Activated naive CD8-positive, alpha-beta T cell (primary cell): ENCODE measurements around the gene BCL2L15.

Experiments
- H3K27ac Mint-ChIP-seq: one replicate; pipeline ENCODE4 v1.8.0; 2021; ENCODE audit warnings: mixed read lengths
- H3K27me3 Mint-ChIP-seq: one replicate; pipeline ENCODE4 v1.8.0; 2021; ENCODE audit warnings: mixed read lengths
- H3K36me3 Mint-ChIP-seq: one replicate; pipeline ENCODE4 v1.8.0; 2021; ENCODE audit warnings: mixed read lengths
- H3K4me1 Mint-ChIP-seq: one replicate; pipeline ENCODE4 v1.8.0; 2021; ENCODE audit warnings: low read depth, mixed read lengths
- H3K4me3 Mint-ChIP-seq: one replicate; pipeline ENCODE4 v1.8.0; 2021; ENCODE audit warnings: mild to moderate bottlenecking, mixed read lengths
- H3K9me3 Mint-ChIP-seq: one replicate; pipeline ENCODE4 v1.8.0; 2021; ENCODE audit warnings: low read depth, mixed read lengths

The BCL2L15 gene

GRCh38 chr1:113887402-113888175 lies at the start of gene BCL2L15:
BCL2L15 (minus strand) TSS chr1:113887581; CDS start chr1:113887375, 206 bp downstream.
- H3K36me3 Mint-ChIP-seq = peaks cover 10% of the 10 kb centered on the region
- no peaks in the 10 kb centered on the region for H3K9me3 Mint-ChIP-seq
- H3K27ac Mint-ChIP-seq = peak within 1 kb of the TSS; percentile 41
- no peak within 1 kb of the TSS for H3K4me3 Mint-ChIP-seq
- peaks cover 23% of the 10 kb centered on the region for H3K4me1 Mint-ChIP-seq
- H3K27me3 Mint-ChIP-seq = no peaks in the 10 kb centered on the region

- Mint-ChIP-seq H3K36me3 (peaks cover 14% of the 10 kb centered on the region), H3K9me3 (no peaks in the 10 kb centered on the region), H3K4me1 (peaks cover 92% of the 10 kb centered on the region), H3K4me3 (peak overlapping the region; percentile 58), H3K27ac (peak overlapping the region; percentile 96), H3K27me3 (no peaks in the 10 kb centered on the region)
Observed at GRCh38 chr1:113937146-113937545, 49.8 kb upstream of the BCL2L15 start.

GRCh38 chr1:113935970-113936369 lies 48.6 kb upstream of the BCL2L15 start:
- Mint-ChIP-seq H3K36me3 (peaks cover 9% of the 10 kb centered on the region), H3K9me3 (no peaks in the 10 kb centered on the region), H3K4me1 (peaks cover 94% of the 10 kb centered on the region), H3K27ac (peak overlapping the region; percentile 68), H3K27me3 (no peaks in the 10 kb centered on the region), H3K4me3 (peak overlapping the region; percentile 27)

GRCh38 chr1:113935176-113935575 lies 47.8 kb upstream of the BCL2L15 start:
- H3K27me3 Mint-ChIP-seq = no peaks in the 10 kb centered on the region

GRCh38 chr1:113934511-113935055 lies 47.2 kb upstream of the BCL2L15 start:
- peaks cover 88% of the 10 kb centered on the region for H3K4me1 Mint-ChIP-seq
- H3K9me3 Mint-ChIP-seq = no peaks in the 10 kb centered on the region
- H3K4me3 Mint-ChIP-seq = peak overlapping the region; percentile 95
- peak overlapping the region; percentile 93 for H3K27ac Mint-ChIP-seq
- no peaks in the 10 kb centered on the region for H3K27me3 Mint-ChIP-seq
- H3K36me3 Mint-ChIP-seq = no peaks in the 10 kb centered on the region

More at GRCh38 chr1:113935176-113935575, 47.8 kb upstream of the BCL2L15 start:
- Mint-ChIP-seq H3K36me3 (peaks cover 1% of the 10 kb centered on the region), H3K9me3 (no peaks in the 10 kb centered on the region), H3K27ac (peak overlapping the region; percentile 68), H3K4me3 (peak overlapping the region; percentile 42), H3K4me1 (peaks cover 93% of the 10 kb centered on the region)

- Mint-ChIP-seq H3K36me3 (no peaks in the 10 kb centered on the region), H3K9me3 (no peaks in the 10 kb centered on the region), H3K27ac (peak overlapping the region; percentile 93), H3K4me3 (peak overlapping the region; percentile 95), H3K27me3 (no peaks in the 10 kb centered on the region), H3K4me1 (peaks cover 83% of the 10 kb centered on the region)
Observed at GRCh38 chr1:113934006-113934405, 46.6 kb upstream of the BCL2L15 start.

GRCh38 chr1:113931451-113931851 lies 44.1 kb upstream of the BCL2L15 start:
- Mint-ChIP-seq H3K27me3 (no peaks in the 10 kb centered on the region), H3K27ac (peak overlapping the region; percentile 93), H3K36me3 (no peaks in the 10 kb centered on the region), H3K4me3 (peak overlapping the region; percentile 95), H3K9me3 (no peaks in the 10 kb centered on the region), H3K4me1 (peaks cover 73% of the 10 kb centered on the region)

GRCh38 chr1:113930499-113931161 lies 43.2 kb upstream of the BCL2L15 start:
- no peaks in the 10 kb centered on the region for H3K27me3 Mint-ChIP-seq
- H3K4me1 Mint-ChIP-seq = peaks cover 64% of the 10 kb centered on the region
- peak overlapping the region; percentile 95 for H3K4me3 Mint-ChIP-seq
- H3K9me3 Mint-ChIP-seq = no peaks in the 10 kb centered on the region
- no peaks in the 10 kb centered on the region for H3K36me3 Mint-ChIP-seq
- H3K27ac Mint-ChIP-seq = peak overlapping the region; percentile 93

GRCh38 chr1:113929750-113930498 lies 42.5 kb upstream of the BCL2L15 start:
- peak overlapping the region; percentile 95 for H3K4me3 Mint-ChIP-seq
- peaks cover 57% of the 10 kb centered on the region for H3K4me1 Mint-ChIP-seq
- H3K9me3 Mint-ChIP-seq = no peaks in the 10 kb centered on the region
- H3K27ac Mint-ChIP-seq = peak overlapping the region; percentile 93
- no peaks in the 10 kb centered on the region for H3K36me3 Mint-ChIP-seq
- no peaks in the 10 kb centered on the region for H3K27me3 Mint-ChIP-seq

GRCh38 chr1:113928941-113929749 lies 41.8 kb upstream of the BCL2L15 start, which contains the start of gene HIPK1:
HIPK1 (plus strand) TSS chr1:113929324.
- peaks cover 53% of the 10 kb centered on the region for H3K4me1 Mint-ChIP-seq
- peak within 1 kb of the TSS; percentile 97 for H3K4me3 Mint-ChIP-seq
- H3K9me3 Mint-ChIP-seq = no peaks in the 10 kb centered on the region

GRCh38 chr1:113928187-113928930 lies 41.0 kb upstream of the BCL2L15 start:
- Mint-ChIP-seq H3K4me3 (peak overlapping the region; percentile 97), H3K4me1 (peaks cover 45% of the 10 kb centered on the region), H3K9me3 (no peaks in the 10 kb centered on the region), H3K27ac (peak overlapping the region; percentile 99), H3K36me3 (no peaks in the 10 kb centered on the region), H3K27me3 (no peaks in the 10 kb centered on the region)

More at GRCh38 chr1:113928941-113929749, 41.8 kb upstream of the BCL2L15 start, which contains the start of gene HIPK1:
- H3K36me3 Mint-ChIP-seq = no peaks in the 10 kb centered on the region
- H3K27me3 Mint-ChIP-seq = no peaks in the 10 kb centered on the region
- H3K27ac Mint-ChIP-seq = peak within 1 kb of the TSS; percentile 99

GRCh38 chr1:113924473-113924872 lies 37.1 kb upstream of the BCL2L15 start:
- Mint-ChIP-seq H3K27ac (no peak overlapping the region), H3K9me3 (no peaks in the 10 kb centered on the region), H3K36me3 (no peaks in the 10 kb centered on the region), H3K27me3 (no peaks in the 10 kb centered on the region), H3K4me3 (no peak overlapping the region), H3K4me1 (peaks cover 15% of the 10 kb centered on the region)

- Mint-ChIP-seq H3K4me1 (peaks cover 5% of the 10 kb centered on the region), H3K4me3 (no peak overlapping the region), H3K27ac (no peak overlapping the region), H3K36me3 (no peaks in the 10 kb centered on the region), H3K9me3 (no peaks in the 10 kb centered on the region), H3K27me3 (no peaks in the 10 kb centered on the region)
Observed at GRCh38 chr1:113922957-113923356, 35.6 kb upstream of the BCL2L15 start.
